ENCODE measurements around the gene ENPP7. TPM values are rescaled to one million over a fixed set of nuclear protein-coding genes. Genes with fewer than 3 reads are reported as not detected.

Gene ENPP7
- total RNA-seq, 1 donor from 2014 or later = not detected

- DNase-seq (ENCODE audit: low spot score, unreplicated experiment) = no peak
- TF ChIP-seq, protein P1, sequence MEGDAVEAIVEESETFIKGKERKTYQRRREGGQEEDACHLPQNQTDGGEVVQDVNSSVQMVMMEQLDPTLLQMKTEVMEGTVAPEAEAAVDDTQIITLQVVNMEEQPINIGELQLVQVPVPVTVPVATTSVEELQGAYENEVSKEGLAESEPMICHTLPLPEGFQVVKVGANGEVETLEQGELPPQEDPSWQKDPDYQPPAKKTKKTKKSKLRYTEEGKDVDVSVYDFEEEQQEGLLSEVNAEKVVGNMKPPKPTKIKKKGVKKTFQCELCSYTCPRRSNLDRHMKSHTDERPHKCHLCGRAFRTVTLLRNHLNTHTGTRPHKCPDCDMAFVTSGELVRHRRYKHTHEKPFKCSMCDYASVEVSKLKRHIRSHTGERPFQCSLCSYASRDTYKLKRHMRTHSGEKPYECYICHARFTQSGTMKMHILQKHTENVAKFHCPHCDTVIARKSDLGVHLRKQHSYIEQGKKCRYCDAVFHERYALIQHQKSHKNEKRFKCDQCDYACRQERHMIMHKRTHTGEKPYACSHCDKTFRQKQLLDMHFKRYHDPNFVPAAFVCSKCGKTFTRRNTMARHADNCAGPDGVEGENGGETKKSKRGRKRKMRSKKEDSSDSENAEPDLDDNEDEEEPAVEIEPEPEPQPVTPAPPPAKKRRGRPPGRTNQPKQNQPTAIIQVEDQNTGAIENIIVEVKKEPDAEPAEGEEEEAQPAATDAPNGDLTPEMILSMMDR (IDR thresholded peaks at IDR 0.05; ENCODE audit: unreplicated experiment) = no peak
- peaks cover 52% of the 10 kb centered on the region for H3K4me1 Mint-ChIP-seq (ENCODE audit: low read depth)
- no peaks in the 10 kb centered on the region for H3K9me3 Mint-ChIP-seq (ENCODE audit: low read depth)
- peaks cover 16% of the 10 kb centered on the region for H3K27me3 Mint-ChIP-seq
- H3K4me3 Mint-ChIP-seq (ENCODE audit: low read depth) = no peak overlapping the region
- H3K27ac Mint-ChIP-seq = peak overlapping the region; percentile 97
- no peaks in the 10 kb centered on the region for H3K36me3 Mint-ChIP-seq (ENCODE audit: insufficient read depth)
Measured at GRCh38 chr17:79743614-79744013, 12.9 kb downstream of the ENPP7 start.

DNA sequence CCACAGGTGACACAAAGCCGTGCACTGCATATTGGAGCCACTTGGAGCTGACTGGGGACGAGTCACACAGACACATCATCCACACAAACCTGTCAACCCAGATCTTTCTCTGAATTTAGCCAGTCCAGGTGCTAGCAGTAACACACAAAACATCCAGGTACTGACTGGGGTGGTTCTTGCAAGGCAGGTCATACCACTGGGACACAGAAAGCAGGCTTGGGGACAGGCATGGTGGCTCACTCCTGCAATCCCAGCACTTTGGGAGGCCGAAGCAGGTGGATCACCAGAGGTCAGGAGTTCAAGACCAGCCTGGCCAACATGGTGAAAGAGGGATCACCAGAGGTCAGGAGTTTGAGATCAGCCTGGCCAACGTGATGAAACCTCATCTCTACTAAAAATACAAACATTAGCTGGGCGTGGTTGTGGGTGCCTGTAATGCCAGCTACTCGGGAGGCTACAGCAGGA is 14.9 kb downstream of the ENPP7 start:
- H3K27ac Mint-ChIP-seq = no peak overlapping the region
- TF ChIP-seq, protein P1 (IDR thresholded peaks at IDR 0.05; ENCODE audit: unreplicated experiment) = no peak
- no peak for DNase-seq (ENCODE audit: low spot score, unreplicated experiment)
- peaks cover 30% of the 10 kb centered on the region for H3K27me3 Mint-ChIP-seq
- H3K36me3 Mint-ChIP-seq (ENCODE audit: insufficient read depth) = no peaks in the 10 kb centered on the region
- no peak overlapping the region for H3K4me3 Mint-ChIP-seq (ENCODE audit: low read depth)
- peaks cover 31% of the 10 kb centered on the region for H3K4me1 Mint-ChIP-seq (ENCODE audit: low read depth)
- no peaks in the 10 kb centered on the region for H3K9me3 Mint-ChIP-seq (ENCODE audit: low read depth)

GRCh38 chr17:79746889-79747507 is 16.3 kb downstream of the ENPP7 start:
- Mint-ChIP-seq H3K27ac (no peak overlapping the region), H3K36me3 (ENCODE audit: insufficient read depth) (no peaks in the 10 kb centered on the region), H3K4me3 (ENCODE audit: low read depth) (peak overlapping the region; percentile 5), H3K4me1 (ENCODE audit: low read depth) (peaks cover 27% of the 10 kb centered on the region), H3K9me3 (ENCODE audit: low read depth) (no peaks in the 10 kb centered on the region), H3K27me3 (peaks cover 35% of the 10 kb centered on the region)
- TF ChIP-seq, protein P1 (IDR thresholded peaks at IDR 0.05; ENCODE audit: unreplicated experiment) = no peak
- DNase-seq (ENCODE audit: low spot score, unreplicated experiment) = no peak

GRCh38 chr17:79747508-79748294 is 17.0 kb downstream of the ENPP7 start:
- no peaks in the 10 kb centered on the region for H3K9me3 Mint-ChIP-seq (ENCODE audit: low read depth)
- DNase-seq (ENCODE audit: low spot score, unreplicated experiment) = no peak
- H3K36me3 Mint-ChIP-seq (ENCODE audit: insufficient read depth) = no peaks in the 10 kb centered on the region
- peaks cover 24% of the 10 kb centered on the region for H3K4me1 Mint-ChIP-seq (ENCODE audit: low read depth)
- H3K27me3 Mint-ChIP-seq = peaks cover 35% of the 10 kb centered on the region
- H3K4me3 Mint-ChIP-seq (ENCODE audit: low read depth) = peak overlapping the region; percentile 60
- TF ChIP-seq, protein P1 (IDR thresholded peaks at IDR 0.05; ENCODE audit: unreplicated experiment) = no peak
- H3K27ac Mint-ChIP-seq = no peak overlapping the region

GRCh38 chr17:79748295-79749099 is 17.8 kb downstream of the ENPP7 start:
- DNase-seq (ENCODE audit: low spot score, unreplicated experiment) = no peak
- Mint-ChIP-seq H3K4me3 (ENCODE audit: low read depth) (no peak overlapping the region), H3K9me3 (ENCODE audit: low read depth) (no peaks in the 10 kb centered on the region)

More at GRCh38 chr17:79748295-79749099, 17.8 kb downstream of the ENPP7 start:
- no peak overlapping the region for H3K27ac Mint-ChIP-seq
- H3K27me3 Mint-ChIP-seq = peaks cover 35% of the 10 kb centered on the region
- peaks cover 16% of the 10 kb centered on the region for H3K4me1 Mint-ChIP-seq (ENCODE audit: low read depth)
- TF ChIP-seq, protein P1 (IDR thresholded peaks at IDR 0.05; ENCODE audit: unreplicated experiment) = no peak
- H3K36me3 Mint-ChIP-seq (ENCODE audit: insufficient read depth) = no peaks in the 10 kb centered on the region

All from progenitor cell of endocrine pancreas (in vitro differentiated cells).